ENCODE data around the gene PIP4K2A.

PIP4K2A gene

GRCh38 chr10:22662733-22663330 is 51.5 kb downstream of the PIP4K2A start:
- DNase-seq, result no peak

GRCh38 chr10:22659866-22660265 is 54.5 kb downstream of the PIP4K2A start:
- DNase-seq, result no peak

- no peak for DNase-seq
Observed at GRCh38 chr10:22658745-22659410, 55.5 kb downstream of the PIP4K2A start.

GRCh38 chr10:22657566-22658225 is 56.7 kb downstream of the PIP4K2A start:
- no peak for DNase-seq

- DNase-seq, result no peak
Observed at GRCh38 chr10:22657024-22657423, 57.4 kb downstream of the PIP4K2A start.

- DNase-seq, result no peak
Observed at GRCh38 chr10:22656036-22656435, 58.3 kb downstream of the PIP4K2A start.

GRCh38 chr10:22655312-22655981 is 58.9 kb downstream of the PIP4K2A start:
- peak; percentile 74 for DNase-seq

GRCh38 chr10:22652988-22653481 is 61.3 kb downstream of the PIP4K2A start:
- peak; percentile 77 for DNase-seq

GRCh38 chr10:22651276-22651980 is 63.0 kb downstream of the PIP4K2A start:
- peak; percentile 75 for DNase-seq

GRCh38 chr10:22649994-22650393 is 64.4 kb downstream of the PIP4K2A start:
- DNase-seq, result no peak

- peak; percentile 74 for DNase-seq
Observed at GRCh38 chr10:22649390-22649841, 65.0 kb downstream of the PIP4K2A start.

- no peak for DNase-seq
Observed at GRCh38 chr10:22648547-22648961, 65.8 kb downstream of the PIP4K2A start.

- no peak for DNase-seq
Observed at GRCh38 chr10:22647244-22647643, 67.1 kb downstream of the PIP4K2A start.

GRCh38 chr10:22646388-22646853 is 68.0 kb downstream of the PIP4K2A start:
- peak; percentile 70 for DNase-seq

- no peak for DNase-seq
Observed at GRCh38 chr10:22644222-22644621, 70.2 kb downstream of the PIP4K2A start.

- no peak for DNase-seq
Observed at GRCh38 chr10:22643775-22644174, 70.6 kb downstream of the PIP4K2A start.

GRCh38 chr10:22643116-22643515 is 71.3 kb downstream of the PIP4K2A start:
- DNase-seq, result no peak

- DNase-seq, result no peak
Observed at GRCh38 chr10:22641743-22642142, 72.6 kb downstream of the PIP4K2A start.

- DNase-seq, result no peak
Observed at GRCh38 chr10:22640359-22640758, 74.0 kb downstream of the PIP4K2A start.

GRCh38 chr10:22638863-22639262 is 75.5 kb downstream of the PIP4K2A start:
- DNase-seq, result no peak

GRCh38 chr10:22637491-22637890 is 76.9 kb downstream of the PIP4K2A start:
- DNase-seq, result no peak

GRCh38 chr10:22635650-22636049 is 78.7 kb downstream of the PIP4K2A start:
- no peak for DNase-seq
